GM23248 (cell line): ENCODE data around the gene SLC13A2.

Source experiments
- EZH2 ChIP-seq: fragments of 200-600 bp; sonication (generic); IDR thresholded peaks from 2 replicates; pipeline ENCODE4 v1.6.1; 2018; ENCODE audit warnings: antibody characterized with exemption, mild to moderate bottlenecking; ENCODE audit not compliant: insufficient read depth, poor library complexity, severe bottlenecking
- EZH2phosphoT487 ChIP-seq: fragments of 200-600 bp; sonication (generic); IDR thresholded peaks from 2 replicates; pipeline ENCODE4 v1.6.1; 2018; ENCODE audit warnings: antibody characterized with exemption, moderate library complexity, mild to moderate bottlenecking, low read depth; ENCODE audit not compliant: insufficient read depth

- TF ChIP-seq EZH2phosphoT487, result no peak
- TF ChIP-seq EZH2, result no peak
These were observed 57.5 kb downstream of the SLC13A2 start for GRCh38 chr17:28530926-28531325.
